Esophagus muscularis mucosa (tissue), 4 donors: ENCODE data around the gene MEGF6. TPM values are rescaled to one million over a fixed set of nuclear protein-coding genes. Genes with fewer than 3 reads are reported as not detected.

Source experiments
- DNase-seq: peaks from one replicate; pipeline ENCODE4 v3.0.0-alpha.2; 2017; ENCODE audit errors: extremely low spot score
- H3K27ac ChIP-seq, 4 donors: fragments of 200-600 bp; sonication (generic); replicated peaks in 1 of 4; 1 replicate in 3 of 4; 2 replicates in 1 of 4; pipeline ENCODE4 v1.5.1; 2016 to 2019; ENCODE audit warnings: mild to moderate bottlenecking in 1 of 4
- H3K27me3 ChIP-seq, 4 donors: fragments of 200-600 bp; sonication (generic); one replicate each; pipeline versions ENCODE4 v1.5.1 to v1.6.0; 2016 to 2019
- H3K36me3 ChIP-seq, 4 donors: fragments of 200-600 bp; sonication (generic); one replicate each; pipeline ENCODE4 v1.5.1; 2016 to 2019
- H3K4me1 ChIP-seq, 4 donors: fragments of 200-600 bp; sonication (generic); one replicate each; pipeline ENCODE4 v1.5.1; 2016 to 2019
- H3K4me3 ChIP-seq, 4 donors: fragments of 200-600 bp; sonication (generic); 1 replicate in 2 of 4; 2 replicates in 2 of 4; pipeline ENCODE4 v1.5.1; 2016 to 2019; ENCODE audit warnings: mild to moderate bottlenecking in 4 of 4, moderate library complexity in 1 of 4
- H3K9me3 ChIP-seq, 4 donors: fragments of 200-600 bp; sonication (generic); 1 replicate in 3 of 4; 2 replicates in 1 of 4; pipeline ENCODE4 v1.5.1; 2016 to 2019
- EP300 ChIP-seq: sonication (generic); formaldehyde crosslinking; IDR thresholded peaks from one replicate; pipeline ENCODE4 v1.6.1; 2017; ENCODE audit warnings: antibody characterized with exemption
- POLR2A ChIP-seq: fragments of 450-650 bp; IDR thresholded peaks from one replicate; pipeline ENCODE4 v1.6.1; 2017; ENCODE audit warnings: antibody characterized with exemption, moderate library complexity, mild to moderate bottlenecking, low read depth
- POLR2AphosphoS5 ChIP-seq, 2 donors: sonication (generic); formaldehyde crosslinking; IDR thresholded peaks; one replicate each; pipeline ENCODE4 v1.6.1; 2017; ENCODE audit warnings: antibody characterized with exemption in 2 of 2
- WGBS: methylation state at CpG from one replicate; pipeline ENCODE4 v1.1.5; 2018; 5-methylcytosine and 5-hydroxymethylcytosine counted together
- intact Hi-C: fragments of 100-400 bp; cut with DNase I; formaldehyde crosslinking; loops from one replicate; pipeline ENCODE4 v1.15.1; 2023
- total RNA-seq, 4 donors: library from RNA; depleted of rRNA; stranded (reverse); fragments of >200 nt; gene quantifications; one replicate each; pipeline versions ENCODE4 v1.1.0 to v1.2.1, GENCODE V29; 2016
- TF ChIP-seq, protein P1 (sequence below), 3 experiments: fragments of 200-600 bp in 2 of 3; fragments of 450-650 bp in 1 of 3; sonication (generic) in 2 of 3; IDR thresholded peaks; one replicate each; pipeline ENCODE4 v1.5.1; 2017 to 2019; ENCODE audit warnings: antibody characterized with exemption in 3 of 3, mild to moderate bottlenecking in 2 of 3, moderate library complexity in 1 of 3

MEGF6 gene
- total RNA-seq, 4 donors from 2014 or later = 9.3 to 18.1 (median 12.7) TPM

DNA sequence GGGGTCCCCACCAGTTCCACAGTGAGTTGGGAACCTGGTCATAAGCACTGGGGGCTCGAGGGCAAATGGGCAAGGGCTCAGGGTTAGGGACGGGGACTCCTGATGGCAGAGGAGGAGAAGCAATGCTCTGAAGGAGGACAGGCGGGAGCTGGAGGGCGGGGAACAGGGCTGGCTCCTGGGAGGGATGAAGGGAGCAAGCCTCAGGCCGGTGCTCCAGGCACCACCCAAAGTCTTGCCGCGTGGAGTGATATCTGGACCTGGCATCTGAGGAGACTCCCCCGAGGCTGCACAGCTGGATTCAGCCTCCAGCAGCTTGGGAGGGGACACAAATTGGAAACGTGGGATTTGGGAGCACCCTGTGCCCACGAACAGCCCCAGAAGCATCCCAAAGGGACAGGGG lies 11.0 kb downstream of the MEGF6 start:
- H3K4me1 ChIP-seq = peaks cover 12 to 24% (median 21%) of the 10 kb centered on the region in 4 donors
- no peak overlapping the region for H3K27ac ChIP-seq
- DNase-seq = no peak
- intact Hi-C loops = no loop called here
- H3K9me3 ChIP-seq = no peaks in the 10 kb centered on the region
- H3K36me3 ChIP-seq = no peaks in the 10 kb centered on the region
- peaks cover 0 to 37% (median 0%) of the 10 kb centered on the region in 4 donors for H3K27me3 ChIP-seq
- TF ChIP-seq POLR2A (no peak), EP300 (no peak), POLR2AphosphoS5 (IDR thresholded peaks at IDR 0.05) (no peak)
- TF ChIP-seq, protein P1, sequence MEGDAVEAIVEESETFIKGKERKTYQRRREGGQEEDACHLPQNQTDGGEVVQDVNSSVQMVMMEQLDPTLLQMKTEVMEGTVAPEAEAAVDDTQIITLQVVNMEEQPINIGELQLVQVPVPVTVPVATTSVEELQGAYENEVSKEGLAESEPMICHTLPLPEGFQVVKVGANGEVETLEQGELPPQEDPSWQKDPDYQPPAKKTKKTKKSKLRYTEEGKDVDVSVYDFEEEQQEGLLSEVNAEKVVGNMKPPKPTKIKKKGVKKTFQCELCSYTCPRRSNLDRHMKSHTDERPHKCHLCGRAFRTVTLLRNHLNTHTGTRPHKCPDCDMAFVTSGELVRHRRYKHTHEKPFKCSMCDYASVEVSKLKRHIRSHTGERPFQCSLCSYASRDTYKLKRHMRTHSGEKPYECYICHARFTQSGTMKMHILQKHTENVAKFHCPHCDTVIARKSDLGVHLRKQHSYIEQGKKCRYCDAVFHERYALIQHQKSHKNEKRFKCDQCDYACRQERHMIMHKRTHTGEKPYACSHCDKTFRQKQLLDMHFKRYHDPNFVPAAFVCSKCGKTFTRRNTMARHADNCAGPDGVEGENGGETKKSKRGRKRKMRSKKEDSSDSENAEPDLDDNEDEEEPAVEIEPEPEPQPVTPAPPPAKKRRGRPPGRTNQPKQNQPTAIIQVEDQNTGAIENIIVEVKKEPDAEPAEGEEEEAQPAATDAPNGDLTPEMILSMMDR (IDR thresholded peaks at IDR 0.05) = no peak
- WGBS = 83% methylated on average over 10 of the region's 10 CpGs
- no peak overlapping the region for H3K4me3 ChIP-seq

DNA sequence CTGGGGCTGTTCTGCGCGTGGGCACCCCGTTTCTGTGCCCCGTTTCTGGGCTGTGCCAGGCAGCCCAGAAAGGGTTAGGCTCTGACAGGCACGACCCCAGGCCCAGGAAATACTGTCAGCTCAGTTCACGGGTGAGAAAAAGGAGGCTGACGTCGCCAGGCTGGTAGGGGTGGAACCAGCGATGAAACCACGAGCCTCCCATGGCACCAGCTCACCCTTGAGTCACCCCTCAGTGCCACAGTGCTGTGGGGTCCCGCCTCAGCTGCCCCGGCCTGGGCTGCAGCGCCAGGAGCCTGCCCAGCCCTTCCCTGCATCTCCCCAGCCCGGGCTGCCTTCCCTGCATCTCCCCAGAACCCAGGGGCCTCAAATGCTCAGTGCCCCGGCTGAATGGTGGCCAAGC lies 11.5 kb downstream of the MEGF6 start:
- Histone ChIP-seq H3K36me3 (no peaks in the 10 kb centered on the region), H3K4me3 (no peak overlapping the region), H3K4me1 (peaks cover 12 to 24% (median 21%) of the 10 kb centered on the region in 4 donors), H3K9me3 (no peaks in the 10 kb centered on the region), H3K27me3 (peaks cover 0 to 37% (median 0%) of the 10 kb centered on the region in 4 donors), H3K27ac (no peak overlapping the region)
- TF ChIP-seq, protein P1 (IDR thresholded peaks at IDR 0.05) = no peak
- no peak for TF ChIP-seq POLR2AphosphoS5 (IDR thresholded peaks at IDR 0.05)
- no peak for TF ChIP-seq EP300
- no peak for TF ChIP-seq POLR2A
- DNase-seq = no peak
- WGBS = 94% methylated on average over 10 of the region's 15 CpGs
- intact Hi-C loops = no loop called here

DNA sequence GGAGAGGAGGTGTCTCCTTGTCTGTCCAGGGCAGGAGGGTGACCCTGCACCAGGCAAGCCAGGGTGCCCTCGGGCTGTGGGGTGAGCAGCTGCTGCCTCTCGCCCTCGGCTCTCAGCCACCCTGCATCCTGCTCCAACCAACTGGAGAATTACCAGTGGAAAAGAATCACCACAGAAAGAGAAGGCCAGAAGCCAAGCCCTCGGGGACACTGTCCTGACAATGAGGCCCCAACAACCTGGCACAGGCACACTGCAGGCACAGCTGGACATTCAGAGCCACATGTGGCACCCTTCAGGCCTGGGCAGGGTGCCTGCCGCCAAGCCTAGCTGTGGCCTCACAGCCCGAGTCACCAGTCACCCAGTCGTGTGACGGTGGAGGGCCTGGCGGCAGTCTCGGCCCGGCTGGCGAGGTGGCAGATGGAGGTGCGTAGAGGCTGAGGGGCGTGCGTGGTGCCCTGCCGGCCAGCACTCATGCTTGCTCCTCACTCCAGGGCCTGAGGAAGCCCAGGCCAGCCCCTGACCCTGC lies 12.0 kb downstream of the MEGF6 start:
- TF ChIP-seq, protein P1 (IDR thresholded peaks at IDR 0.05) = no peak
- TF ChIP-seq POLR2AphosphoS5 (IDR thresholded peaks at IDR 0.05) (no peak), EP300 (no peak), POLR2A (no peak)
- no peaks in the 10 kb centered on the region for H3K36me3 ChIP-seq

DNA sequence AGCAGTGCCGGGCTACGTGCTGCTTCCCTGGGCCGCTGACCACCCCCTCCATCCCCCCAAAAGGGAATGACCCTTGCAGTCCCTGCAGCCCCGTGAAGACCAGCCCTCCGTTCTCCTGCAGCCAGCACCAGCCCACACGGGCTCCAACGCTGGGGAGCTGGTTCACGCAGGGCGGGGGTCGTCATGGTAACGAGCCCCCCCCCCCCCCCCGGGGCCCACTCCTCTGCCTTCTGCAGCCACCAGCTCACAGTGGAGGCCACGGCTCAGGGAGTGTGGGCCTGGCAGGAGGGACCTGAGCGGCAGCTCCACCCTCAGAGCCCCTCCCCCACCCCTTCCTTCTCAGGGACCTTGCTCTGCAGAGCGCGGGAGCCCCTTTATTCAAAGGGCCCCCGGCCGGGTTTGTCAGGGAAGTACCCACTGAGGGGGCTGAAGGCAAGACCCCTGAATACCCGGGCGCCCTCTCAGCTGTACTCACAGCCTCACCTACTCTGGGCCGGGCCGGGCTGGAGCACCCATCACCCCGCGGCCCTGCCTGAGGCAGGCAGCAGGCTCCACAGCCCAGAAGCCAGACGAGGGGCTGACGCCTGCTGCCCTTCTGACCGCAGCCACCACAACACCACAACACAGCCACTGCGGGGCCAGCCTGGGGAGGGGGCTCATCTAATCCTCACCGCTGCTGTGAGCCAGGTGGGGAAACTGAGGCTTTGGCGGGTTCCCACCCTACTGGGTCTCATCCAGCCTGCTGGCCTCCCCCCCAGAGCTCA lies 12.6 kb downstream of the MEGF6 start:
- H3K27ac ChIP-seq = no peak overlapping the region
- intact Hi-C loops = no loop called here
- peaks cover 0 to 25% (median 0%) of the 10 kb centered on the region in 4 donors for H3K27me3 ChIP-seq
- H3K36me3 ChIP-seq = no peaks in the 10 kb centered on the region
- TF ChIP-seq, protein P1 (IDR thresholded peaks at IDR 0.05) = no peak
- TF ChIP-seq POLR2A (no peak), EP300 (no peak), POLR2AphosphoS5 (IDR thresholded peaks at IDR 0.05) (no peak)
- peaks cover 12 to 26% (median 21%) of the 10 kb centered on the region in 4 donors for H3K4me1 ChIP-seq
- no peak for DNase-seq
- peak overlapping the region in 3 of 4 donors; percentile 17 to 35 (median 22) for H3K4me3 ChIP-seq
- H3K9me3 ChIP-seq = no peaks in the 10 kb centered on the region
- WGBS = no CpG with 5 or more reads among the region's 30 CpGs

More for the DNA sequence above, 12.0 kb downstream of the MEGF6 start:
- Histone ChIP-seq H3K27me3 (peaks cover 0 to 32% (median 0%) of the 10 kb centered on the region in 4 donors), H3K4me3 (no peak overlapping the region), H3K27ac (no peak overlapping the region), H3K4me1 (peaks cover 12 to 24% (median 21%) of the 10 kb centered on the region in 4 donors), H3K9me3 (no peaks in the 10 kb centered on the region)
- WGBS = 90% methylated on average over 2 of the region's 16 CpGs
- intact Hi-C loops = no loop called here
- no peak for DNase-seq
